Type B pancreatic cell (in vitro differentiated cells): ENCODE measurements around the gene YTHDF1. TPM values are rescaled to one million over a fixed set of nuclear protein-coding genes. Genes with fewer than 3 reads are reported as not detected.

ENCODE experiments used
- DNase-seq: peaks from one replicate; pipeline ENCODE4 v3.0.0; 2021; ENCODE audit warnings: mixed read lengths; ENCODE audit not compliant: unreplicated experiment; ENCODE audit errors: extremely low spot score
- H3K27ac Mint-ChIP-seq: 2 replicates; pipeline ENCODE4 v1.8.0; 2021; ENCODE audit warnings: mild to moderate bottlenecking, mixed read lengths
- H3K27me3 Mint-ChIP-seq: 2 replicates; pipeline ENCODE4 v1.8.0; 2021; ENCODE audit warnings: mixed read lengths
- H3K36me3 Mint-ChIP-seq: 2 replicates; pipeline ENCODE4 v1.8.0; 2021; ENCODE audit warnings: mixed read lengths
- H3K4me1 Mint-ChIP-seq: one replicate; pipeline ENCODE4 v1.8.0; 2021; ENCODE audit warnings: mixed read lengths; ENCODE audit not compliant: unreplicated experiment
- H3K4me3 Mint-ChIP-seq: 2 replicates; pipeline ENCODE4 v1.8.0; 2021; ENCODE audit warnings: mild to moderate bottlenecking, mixed read lengths
- H3K9me3 Mint-ChIP-seq: 2 replicates; pipeline ENCODE4 v1.8.0; 2021; ENCODE audit warnings: mixed read lengths
- total RNA-seq: library from RNA; stranded (reverse); gene quantifications from 2 replicates; pipeline ENCODE4 v1.2.1, GENCODE V29; 2021; ENCODE audit warnings: low replicate concordance
- TF ChIP-seq, protein P1 (sequence below): fragments of 200-600 bp; sonication (generic); conservative IDR thresholded peaks from 2 replicates; pipeline ENCODE4 v1.5.0; 2021; ENCODE audit warnings: antibody characterized with exemption, mild to moderate bottlenecking

The YTHDF1 gene
- total RNA-seq, 1 donor from 2014 or later = 50.4 TPM

DNA sequence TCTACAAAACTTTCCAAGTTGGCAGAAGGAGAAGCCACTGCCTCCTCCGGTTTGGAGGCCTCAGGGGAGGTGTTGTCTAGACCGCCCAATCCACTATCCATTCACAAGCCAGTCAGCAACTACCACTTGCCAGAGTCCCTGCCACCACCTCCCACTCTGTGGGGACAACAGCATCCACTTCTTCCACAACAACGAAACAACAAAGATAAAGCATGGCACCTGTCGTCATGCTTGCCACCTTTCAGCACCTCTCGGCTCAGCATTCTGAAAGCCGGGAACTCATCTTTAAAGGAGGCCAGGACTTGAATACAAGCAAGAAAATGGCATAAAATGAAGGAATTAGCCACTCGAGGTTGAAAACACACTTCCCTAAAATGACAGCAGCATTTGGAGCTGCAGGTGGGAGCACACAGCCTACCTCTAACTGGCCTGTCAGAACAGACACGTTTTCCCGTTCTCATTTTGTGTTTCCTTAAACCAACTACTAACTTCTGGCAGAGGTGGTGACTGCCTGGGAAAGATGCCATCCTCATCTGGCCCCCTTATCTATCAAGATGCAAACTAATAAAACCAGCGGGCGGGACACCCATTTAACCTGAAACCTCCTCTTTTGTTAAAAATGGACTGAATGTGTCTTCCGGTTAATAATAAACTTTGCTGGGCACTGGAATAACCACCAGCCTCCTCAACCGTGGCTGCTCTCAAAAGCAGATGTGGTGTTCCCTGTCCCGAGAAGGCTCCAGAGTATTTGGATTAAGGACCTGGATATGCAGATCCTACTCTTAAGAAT is 21.7 kb downstream of the YTHDF1 start:
- Mint-ChIP-seq H3K4me1 (peaks cover 19% of the 10 kb centered on the region), H3K9me3 (no peaks in the 10 kb centered on the region), H3K27me3 (peaks cover 3% of the 10 kb centered on the region), H3K27ac (no peak overlapping the region), H3K4me3 (no peak overlapping the region), H3K36me3 (peaks cover 28% of the 10 kb centered on the region)
- DNase-seq = no peak
- TF ChIP-seq, protein P1, sequence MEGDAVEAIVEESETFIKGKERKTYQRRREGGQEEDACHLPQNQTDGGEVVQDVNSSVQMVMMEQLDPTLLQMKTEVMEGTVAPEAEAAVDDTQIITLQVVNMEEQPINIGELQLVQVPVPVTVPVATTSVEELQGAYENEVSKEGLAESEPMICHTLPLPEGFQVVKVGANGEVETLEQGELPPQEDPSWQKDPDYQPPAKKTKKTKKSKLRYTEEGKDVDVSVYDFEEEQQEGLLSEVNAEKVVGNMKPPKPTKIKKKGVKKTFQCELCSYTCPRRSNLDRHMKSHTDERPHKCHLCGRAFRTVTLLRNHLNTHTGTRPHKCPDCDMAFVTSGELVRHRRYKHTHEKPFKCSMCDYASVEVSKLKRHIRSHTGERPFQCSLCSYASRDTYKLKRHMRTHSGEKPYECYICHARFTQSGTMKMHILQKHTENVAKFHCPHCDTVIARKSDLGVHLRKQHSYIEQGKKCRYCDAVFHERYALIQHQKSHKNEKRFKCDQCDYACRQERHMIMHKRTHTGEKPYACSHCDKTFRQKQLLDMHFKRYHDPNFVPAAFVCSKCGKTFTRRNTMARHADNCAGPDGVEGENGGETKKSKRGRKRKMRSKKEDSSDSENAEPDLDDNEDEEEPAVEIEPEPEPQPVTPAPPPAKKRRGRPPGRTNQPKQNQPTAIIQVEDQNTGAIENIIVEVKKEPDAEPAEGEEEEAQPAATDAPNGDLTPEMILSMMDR = no peak

DNA sequence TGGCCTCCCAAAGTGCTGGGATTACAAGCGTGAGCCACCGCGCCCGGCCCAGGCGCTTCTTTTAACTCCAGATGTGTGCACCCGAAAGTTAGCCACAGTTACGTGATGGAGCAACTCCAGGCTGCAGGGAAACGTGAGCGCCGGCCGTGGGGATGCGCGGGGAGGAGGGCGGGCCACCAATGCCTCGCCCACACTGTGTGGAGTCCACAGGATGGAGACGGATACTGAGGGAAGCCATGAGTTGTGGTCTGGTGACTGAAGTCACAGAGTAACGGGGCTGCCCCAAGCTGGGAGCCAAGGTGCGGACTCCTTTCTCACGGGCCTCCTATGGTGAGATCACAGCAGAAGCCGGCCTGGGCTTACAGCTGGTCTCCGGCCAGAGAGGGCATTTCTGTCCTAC is 23.2 kb downstream of the YTHDF1 start:
- TF ChIP-seq, protein P1 = no peak
- peaks cover 20% of the 10 kb centered on the region for H3K36me3 Mint-ChIP-seq
- peaks cover 3% of the 10 kb centered on the region for H3K27me3 Mint-ChIP-seq
- no peak for DNase-seq
- H3K27ac Mint-ChIP-seq = no peak overlapping the region
- H3K4me1 Mint-ChIP-seq = peaks cover 7% of the 10 kb centered on the region
- no peak overlapping the region for H3K4me3 Mint-ChIP-seq
- no peaks in the 10 kb centered on the region for H3K9me3 Mint-ChIP-seq

DNA sequence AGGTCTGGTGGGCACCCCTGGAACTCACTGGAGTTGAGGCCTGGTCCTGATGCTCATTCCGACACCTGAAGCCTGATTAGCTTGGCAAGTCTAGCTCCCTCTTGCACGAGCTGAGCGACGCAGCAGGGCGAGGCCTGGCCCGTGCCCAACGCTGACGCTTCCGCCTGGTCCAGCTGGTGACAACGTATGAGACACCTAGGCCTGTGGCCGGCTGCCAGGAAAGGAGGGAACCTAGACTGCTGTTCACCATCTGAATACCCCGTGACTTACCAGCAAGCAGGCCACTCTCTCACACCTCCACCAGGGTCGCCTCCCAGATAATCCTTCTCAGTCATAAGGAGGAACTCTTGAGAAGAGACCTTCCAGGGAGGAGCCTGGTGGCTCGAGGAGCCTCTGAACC is 24.5 kb downstream of the YTHDF1 start:
- Mint-ChIP-seq H3K4me3 (no peak overlapping the region), H3K27ac (no peak overlapping the region), H3K4me1 (no peaks in the 10 kb centered on the region), H3K36me3 (peaks cover 14% of the 10 kb centered on the region), H3K27me3 (peaks cover 3% of the 10 kb centered on the region), H3K9me3 (no peaks in the 10 kb centered on the region)
- TF ChIP-seq, protein P1 = no peak
- no peak for DNase-seq

DNA sequence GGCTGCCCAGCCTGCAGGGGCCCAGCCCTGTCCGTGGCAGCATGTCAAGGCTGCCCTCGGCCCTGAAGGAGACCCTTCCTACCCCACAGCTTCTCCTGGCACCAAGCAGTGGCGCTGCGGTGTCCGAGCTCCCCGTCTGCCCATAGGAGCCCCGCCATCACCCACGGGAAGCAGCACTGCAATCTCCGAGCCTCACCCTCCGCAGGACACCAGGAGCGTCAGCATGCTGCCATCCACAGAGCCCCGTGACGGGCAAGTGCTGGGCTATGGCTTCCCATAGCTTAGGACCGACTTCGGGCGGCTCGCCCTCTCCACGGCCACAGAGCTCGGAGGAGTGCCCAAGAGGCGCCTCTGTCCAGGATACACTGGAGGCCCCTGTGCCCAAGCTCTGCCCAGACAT is 25.1 kb downstream of the YTHDF1 start:
- no peak for DNase-seq
- Mint-ChIP-seq H3K4me1 (no peaks in the 10 kb centered on the region), H3K4me3 (no peak overlapping the region), H3K36me3 (peaks cover 14% of the 10 kb centered on the region), H3K9me3 (no peaks in the 10 kb centered on the region), H3K27ac (no peak overlapping the region), H3K27me3 (peaks cover 3% of the 10 kb centered on the region)
- TF ChIP-seq, protein P1 = no peak

DNA sequence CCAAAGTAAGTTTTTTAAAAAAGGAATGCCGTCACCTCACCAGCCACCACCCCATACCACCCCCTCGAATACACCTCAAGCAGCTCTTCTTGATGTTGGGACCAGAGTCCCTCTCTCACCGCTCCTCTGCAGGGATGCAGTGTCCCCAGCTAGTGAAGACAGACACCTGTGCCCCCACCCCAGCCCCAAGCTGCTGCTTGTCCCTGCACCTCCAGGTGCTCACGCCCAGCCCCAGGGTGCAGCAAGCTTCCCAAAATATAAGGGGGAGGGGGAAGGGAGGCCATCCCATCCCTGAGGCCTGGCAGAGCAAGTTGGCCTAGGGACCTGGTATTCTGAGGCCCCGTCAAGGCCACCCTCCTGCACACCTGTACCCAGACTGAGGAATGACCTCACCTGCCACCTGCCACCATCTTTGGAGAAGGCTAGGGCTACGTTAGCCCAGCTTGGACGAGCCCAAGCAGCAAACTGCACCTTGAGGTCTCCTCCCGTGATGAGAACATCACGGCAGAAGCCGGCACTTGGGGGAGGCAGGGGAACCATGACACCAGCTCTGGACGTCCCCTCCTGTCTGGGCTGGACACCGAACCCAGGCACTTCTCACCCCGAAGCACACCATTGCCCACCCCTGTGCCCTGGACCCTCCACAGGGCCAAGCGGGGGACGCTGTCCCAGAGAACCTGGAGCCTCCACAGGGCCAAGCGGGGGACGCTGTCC is 25.9 kb downstream of the YTHDF1 start:
- Mint-ChIP-seq H3K4me3 (no peak overlapping the region), H3K9me3 (no peaks in the 10 kb centered on the region), H3K4me1 (no peaks in the 10 kb centered on the region), H3K27ac (no peak overlapping the region), H3K36me3 (peaks cover 7% of the 10 kb centered on the region), H3K27me3 (peaks cover 4% of the 10 kb centered on the region)
- TF ChIP-seq, protein P1 = no peak
- peak; percentile 64 for DNase-seq
